NCI-H2107 treated with DMSO at 0.1 percent for 48 hours (cell line): ENCODE data around the gene ODF2L.

ENCODE experiments used
- DNase-seq: peaks from one replicate; lab custom pipeline; 2025; ENCODE audit not compliant: unreplicated experiment; lab: John Stamatoyannopoulos, UW

ODF2L gene, protein sequence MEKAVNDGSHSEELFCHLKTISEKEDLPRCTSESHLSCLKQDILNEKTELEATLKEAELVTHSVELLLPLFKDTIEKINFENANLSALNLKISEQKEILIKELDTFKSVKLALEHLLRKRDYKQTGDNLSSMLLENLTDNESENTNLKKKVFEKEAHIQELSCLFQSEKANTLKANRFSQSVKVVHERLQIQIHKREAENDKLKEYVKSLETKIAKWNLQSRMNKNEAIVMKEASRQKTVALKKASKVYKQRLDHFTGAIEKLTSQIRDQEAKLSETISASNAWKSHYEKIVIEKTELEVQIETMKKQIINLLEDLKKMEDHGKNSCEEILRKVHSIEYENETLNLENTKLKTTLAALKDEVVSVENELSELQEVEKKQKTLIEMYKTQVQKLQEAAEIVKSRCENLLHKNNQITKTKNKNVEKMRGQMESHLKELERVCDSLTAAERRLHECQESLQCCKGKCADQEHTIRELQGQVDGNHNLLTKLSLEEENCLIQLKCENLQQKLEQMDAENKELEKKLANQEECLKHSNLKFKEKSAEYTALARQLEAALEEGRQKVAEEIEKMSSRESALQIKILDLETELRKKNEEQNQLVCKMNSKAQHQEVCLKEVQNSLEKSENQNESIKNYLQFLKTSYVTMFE

DNA sequence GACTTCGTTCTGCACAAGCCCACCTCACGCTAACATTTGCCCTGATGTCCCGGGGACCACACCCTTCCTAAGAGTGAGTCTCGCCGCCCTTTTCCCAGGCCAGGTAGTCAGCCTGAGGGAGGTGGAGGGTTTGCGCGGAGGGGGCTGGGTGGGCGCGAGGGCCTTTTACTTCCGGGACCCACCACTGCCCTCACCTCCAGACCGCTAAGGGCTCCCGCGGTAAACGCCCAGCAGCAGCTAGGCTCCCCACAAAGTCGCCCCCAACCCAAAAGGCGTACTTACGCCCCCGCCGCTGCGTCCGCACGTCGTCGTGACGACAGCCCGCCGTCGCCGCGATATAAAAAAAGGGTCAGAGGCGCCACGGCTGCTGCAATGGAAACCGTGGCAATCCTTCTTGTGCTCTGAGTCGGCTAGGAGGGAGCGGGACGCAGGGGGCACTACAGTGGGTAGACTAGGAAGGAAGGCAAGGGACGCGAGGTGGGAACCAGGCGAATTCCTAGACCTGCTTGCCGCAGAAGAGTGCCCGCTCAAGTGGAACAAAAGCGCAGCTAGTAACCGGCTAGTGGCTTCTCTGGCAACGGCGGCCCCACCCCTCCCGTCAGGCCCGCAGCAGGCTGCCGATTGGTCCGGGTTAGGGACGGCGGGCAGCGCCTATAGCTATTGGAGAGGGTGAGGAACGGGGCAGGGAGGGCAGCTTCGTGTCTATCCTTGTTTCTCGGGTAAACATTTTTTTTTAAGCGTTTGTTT, at the start of gene ODF2L:
Gene ODF2L, minus strand, starts transcription at position 573 of the 747 bp plus-strand sequence. CDS start 9,296 bp downstream, outside the sequence.
- peak; percentile 87 for DNase-seq

DNA sequence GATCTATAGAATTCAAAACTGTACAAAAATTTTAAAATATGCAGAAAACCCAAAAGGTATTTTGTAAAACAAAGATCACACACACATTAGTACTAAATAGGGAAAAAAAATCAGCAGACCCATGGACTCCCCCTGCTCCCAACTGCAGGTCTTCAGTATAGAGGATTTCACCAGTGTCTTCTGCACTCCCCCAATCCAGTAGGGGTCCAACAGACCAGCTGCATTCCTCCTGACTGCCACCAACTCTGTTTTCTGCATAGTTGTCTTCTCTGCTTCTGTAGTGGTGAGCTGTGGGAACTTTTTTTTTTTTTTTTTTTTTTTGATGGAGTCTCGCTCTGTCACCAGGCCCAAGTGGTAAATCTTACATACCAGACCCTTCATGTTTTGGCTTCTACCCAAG, 49.8 kb upstream of the ODF2L start:
- no peak for DNase-seq

DNA sequence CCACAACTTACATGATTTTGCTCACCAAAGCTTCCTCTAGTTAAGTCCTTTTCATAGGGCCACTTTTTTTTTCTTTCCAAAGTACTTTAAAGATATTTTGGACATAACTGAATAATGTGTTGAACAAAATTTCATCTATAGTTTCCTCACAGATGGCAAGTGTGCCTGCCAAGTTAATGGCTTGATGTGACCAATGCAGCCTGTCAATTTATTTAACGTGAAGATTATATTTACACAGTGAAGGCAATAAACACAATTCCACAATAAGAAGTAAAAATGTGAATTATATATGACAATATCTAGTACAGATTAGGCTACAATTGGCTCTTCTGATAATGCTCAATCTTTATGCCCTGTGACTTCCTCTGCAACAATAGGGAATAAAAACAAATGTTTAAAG, 45.9 kb upstream of the ODF2L start:
- DNase-seq = no peak

DNA sequence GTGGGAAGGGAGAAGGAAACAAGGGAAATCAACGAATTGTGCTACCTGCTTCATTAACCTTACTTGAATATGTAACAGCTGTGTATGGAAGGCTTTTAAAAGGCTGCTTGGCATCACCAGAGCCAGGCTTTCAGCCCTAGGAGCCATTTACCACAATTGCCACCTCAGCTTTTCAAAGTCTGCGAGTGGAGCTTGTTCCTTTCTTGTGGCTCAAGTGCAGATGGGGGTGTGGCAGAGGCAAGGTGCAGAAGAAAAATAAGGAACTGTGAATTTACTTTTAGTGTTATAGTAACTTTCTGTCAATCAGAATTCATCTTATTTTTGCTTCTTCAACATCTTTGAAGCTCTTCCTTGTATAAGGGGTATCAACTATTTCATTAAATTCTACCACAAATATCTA, 45.5 kb upstream of the ODF2L start:
- DNase-seq = peak; percentile 64

DNA sequence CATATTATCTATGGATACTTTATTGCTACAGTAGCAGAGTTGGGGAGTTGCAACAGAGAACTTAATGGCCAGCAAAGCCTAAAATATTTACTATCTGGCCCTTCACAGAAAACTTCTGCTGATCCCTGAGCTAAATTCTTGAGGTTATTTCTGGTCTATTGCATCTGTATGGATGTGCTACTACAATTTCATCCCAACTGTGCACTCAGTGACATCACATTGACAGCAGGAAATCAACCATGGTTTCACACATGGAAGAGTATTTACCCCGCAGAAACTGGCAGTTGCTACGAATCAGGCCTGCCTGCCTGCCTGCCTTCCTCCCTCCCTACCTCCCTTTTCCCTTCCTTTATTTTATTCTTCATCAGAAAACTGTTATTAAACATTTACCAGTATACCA, 39.9 kb upstream of the ODF2L start:
- DNase-seq = peak; percentile 78

DNA sequence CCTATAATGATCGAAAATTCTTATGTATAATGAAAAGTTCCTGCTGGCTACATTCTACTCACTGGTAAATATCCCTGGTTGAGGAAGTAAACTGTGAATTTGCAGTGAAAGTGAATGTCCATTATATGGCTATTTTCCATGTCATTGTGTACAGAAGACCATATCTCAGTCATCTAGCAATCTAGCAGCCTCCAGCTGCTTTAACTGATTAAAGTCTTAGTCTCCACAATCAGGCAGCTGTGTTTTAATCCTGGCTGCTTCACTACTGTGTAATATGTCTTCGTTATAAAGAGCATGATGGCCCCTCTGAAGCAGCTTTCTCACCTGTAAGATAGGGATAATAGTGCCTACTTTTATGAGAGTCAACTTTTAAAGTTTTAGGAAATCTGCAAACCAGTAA, 39.2 kb upstream of the ODF2L start:
- DNase-seq = no peak

DNA sequence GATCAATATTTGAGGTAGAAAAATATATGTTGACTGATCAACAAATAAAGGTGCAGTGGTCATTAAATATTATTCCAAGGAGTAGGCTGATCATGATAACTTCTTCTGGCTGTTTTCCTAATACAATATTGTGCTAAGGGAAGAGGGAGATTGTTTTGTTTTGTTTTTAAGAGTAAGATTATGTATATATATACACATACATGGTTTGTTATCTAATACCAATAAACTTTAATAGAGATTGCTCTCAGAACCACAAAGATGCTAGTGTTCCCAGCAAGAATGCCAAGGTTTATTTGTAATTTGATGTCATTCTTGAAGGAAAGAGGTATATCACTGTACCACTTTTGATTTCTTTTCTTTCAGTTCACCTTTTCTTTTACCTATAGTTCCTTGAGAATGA, 37.9 kb upstream of the ODF2L start:
- no peak for DNase-seq

DNA sequence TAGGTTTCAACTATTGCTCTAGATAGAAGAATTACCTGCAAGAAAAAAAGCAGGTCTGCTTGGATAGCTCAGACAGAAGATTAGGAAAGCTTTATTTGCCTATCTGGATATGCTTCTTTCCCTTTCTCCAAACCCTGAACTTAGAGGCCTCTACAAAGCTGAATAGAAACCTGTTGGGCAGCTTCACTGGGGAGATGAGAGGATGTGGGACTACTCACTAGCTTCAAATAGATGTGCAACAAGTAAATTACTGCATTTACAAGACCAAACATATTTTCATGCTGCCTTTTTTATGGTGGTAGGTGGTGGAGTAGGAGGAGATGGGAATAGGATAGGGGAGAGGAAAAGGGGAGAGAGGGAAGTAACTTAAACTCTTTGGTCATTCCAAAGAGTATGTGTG, 34.3 kb upstream of the ODF2L start:
- DNase-seq = no peak

DNA sequence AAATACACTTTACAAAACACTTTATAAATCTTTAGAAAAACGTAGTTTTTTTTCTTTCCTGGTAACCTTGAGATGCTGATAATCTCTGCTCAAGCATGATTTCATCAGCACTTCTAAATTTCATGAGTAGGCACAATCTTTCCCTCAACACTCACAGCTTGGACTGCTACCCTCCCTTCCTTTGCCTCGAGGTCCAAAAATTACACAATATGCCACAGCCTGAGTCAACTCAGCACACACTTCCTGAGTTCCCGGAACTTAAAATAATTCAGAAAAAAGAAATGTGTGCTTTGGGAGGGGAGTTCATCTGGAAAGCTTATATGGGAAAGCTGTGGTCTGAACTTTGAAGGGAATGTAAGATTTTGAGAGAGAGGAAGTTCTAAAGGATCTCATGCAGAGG, 33.7 kb upstream of the ODF2L start:
- DNase-seq = no peak

DNA sequence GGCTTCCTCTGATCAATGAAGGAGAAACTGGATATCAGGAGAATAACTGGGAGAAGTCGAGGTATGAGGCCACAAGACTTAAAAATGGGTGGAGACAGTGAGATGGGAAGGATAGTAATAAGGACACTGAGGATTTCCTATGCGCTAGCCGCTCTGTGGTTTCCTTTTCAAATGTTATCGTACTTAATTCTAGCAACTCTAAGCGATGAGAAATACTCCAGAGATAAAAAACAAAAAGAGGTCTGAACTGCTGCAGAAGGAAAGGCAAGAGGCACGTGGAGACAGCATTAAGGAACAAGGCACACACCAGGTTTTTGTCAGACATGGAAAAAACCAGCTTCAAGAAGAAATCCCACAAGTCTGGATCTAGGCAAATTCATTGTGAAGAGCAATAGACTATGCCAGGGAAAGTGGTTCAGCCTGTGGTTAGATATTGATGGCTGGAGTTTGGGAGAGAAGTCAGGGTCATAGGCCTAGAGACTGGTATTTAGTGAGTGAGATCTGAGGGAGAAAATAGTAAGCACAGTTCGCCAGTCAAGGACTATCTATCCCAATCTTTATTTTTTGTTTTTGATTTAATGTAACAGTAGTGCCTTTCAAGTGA, 33.1 kb upstream of the ODF2L start:
- DNase-seq = no peak

DNA sequence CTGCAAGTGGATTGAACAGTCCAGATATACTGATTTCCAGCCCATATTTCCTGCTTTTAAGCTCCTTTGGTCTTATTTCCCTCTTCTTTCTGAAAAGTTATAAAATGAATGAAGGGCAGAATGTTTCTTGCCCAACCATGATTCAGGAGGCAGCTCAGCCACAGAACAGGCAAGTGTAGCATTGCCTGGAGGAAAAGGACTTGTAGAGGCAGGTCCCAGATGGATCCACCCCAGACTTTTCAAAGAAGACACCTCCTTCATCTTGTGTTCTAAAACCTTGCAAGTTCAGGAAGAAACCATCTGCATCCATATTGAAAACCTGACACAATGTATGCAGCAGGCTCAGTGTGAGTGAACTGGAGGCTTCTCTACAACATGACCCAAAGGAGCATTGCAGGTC, 27.8 kb upstream of the ODF2L start, which contains the start of gene CLCA2:
Gene CLCA2, plus strand, starts transcription at position 299 of the 400 bp plus-strand sequence. Its CDS starts 77 bp downstream, at position 376.
- no peak for DNase-seq

DNA sequence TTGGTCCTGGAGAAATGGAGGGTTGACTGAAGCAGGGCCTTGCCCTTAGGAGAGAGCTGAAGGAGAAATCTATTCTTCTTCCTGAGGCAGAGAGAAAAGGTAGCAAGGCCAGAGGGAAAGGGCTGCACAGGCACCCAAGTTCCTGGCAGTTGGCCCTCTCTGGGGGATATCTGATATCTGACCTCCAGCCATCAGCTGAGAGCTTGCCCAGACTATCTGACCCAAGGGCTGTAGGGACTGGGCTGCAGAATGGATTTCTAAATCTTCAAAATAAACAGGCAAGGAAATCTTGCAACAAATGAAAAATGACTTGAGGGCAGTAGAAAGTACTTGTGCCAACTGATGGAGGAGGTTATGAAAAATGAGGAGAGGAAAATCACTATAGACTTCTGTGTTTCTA, 27.4 kb upstream of the ODF2L start:
- DNase-seq = no peak

DNA sequence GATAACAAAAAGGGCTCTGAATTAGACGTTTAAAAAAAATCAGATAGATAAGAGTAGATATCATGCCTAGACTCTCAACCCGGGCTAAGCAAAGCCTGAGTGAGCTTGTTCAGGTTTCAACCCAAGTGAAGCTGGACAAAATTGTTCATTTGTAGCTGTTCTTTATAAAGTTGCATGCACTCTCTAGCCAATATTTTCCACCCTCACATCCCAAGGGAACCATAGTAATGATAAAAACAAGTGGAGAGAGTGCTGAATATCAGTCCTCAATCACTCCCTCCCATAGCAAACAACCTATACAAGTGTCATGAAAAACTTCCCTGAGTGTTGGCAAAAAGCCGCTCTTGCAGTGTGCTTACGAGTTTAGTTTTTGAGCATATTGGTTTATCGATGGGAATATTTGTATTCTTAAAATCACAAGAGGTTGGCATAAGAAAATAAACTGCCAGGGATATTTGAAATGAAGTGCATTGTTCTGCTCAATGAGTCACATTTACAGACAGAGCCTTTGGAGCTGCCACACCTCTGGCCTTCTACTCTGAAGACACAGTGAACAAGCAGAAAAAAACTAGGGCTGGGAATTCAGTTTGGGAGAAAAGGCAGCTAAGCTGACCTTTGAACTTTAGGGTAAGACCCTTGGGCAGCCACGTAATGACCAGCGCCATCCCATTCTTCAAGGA, 25.6 kb upstream of the ODF2L start:
- no peak for DNase-seq

DNA sequence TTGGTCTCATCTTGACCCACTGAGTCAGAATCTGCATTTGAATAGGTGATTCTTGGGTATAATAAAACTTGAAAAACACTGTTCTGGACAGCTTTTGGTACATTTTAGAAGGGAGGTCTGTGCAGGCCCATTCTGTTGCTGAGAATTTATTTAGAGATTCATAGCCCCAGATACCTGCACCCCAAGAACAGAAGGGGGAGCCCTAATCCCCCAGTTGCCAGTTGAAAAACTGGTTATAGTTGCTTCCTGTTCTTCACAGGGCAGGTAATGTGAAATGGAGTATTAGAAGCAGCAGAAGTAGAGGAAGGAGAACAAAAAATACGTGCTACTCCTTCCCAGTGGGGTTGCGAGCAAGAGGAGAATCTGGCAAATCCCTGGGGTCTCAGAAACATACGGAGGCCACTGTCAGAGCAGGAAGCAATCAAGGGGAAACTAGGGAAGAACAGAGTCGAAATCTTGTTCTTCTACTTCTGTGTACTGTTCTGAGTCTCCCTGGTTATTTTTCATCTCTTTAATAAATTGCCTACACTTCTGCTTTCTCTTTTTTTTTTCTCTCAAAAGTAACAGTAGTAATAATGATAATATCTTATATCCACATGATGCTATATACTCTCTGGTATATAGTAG, 23.3 kb upstream of the ODF2L start:
- DNase-seq = peak; percentile 51

DNA sequence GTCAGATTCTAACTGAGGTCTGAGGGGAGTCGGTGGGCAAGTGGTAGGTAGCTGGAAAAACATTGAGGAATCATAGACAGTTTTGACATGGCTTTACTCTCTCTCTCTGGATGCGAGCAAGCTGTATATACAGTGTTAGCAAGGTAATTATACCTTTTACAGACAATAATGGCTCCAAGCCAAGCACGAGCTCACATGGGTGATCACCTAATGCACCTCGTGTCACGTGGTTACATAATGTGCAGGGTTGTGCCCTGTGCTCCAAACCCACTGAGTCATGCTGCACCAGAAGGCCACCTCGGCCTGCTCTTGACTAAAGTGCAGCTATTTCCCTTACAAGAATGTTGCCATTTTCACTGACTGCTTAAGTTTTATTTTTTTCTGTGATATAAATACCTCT, 20.2 kb upstream of the ODF2L start:
- DNase-seq = peak; percentile 72

DNA sequence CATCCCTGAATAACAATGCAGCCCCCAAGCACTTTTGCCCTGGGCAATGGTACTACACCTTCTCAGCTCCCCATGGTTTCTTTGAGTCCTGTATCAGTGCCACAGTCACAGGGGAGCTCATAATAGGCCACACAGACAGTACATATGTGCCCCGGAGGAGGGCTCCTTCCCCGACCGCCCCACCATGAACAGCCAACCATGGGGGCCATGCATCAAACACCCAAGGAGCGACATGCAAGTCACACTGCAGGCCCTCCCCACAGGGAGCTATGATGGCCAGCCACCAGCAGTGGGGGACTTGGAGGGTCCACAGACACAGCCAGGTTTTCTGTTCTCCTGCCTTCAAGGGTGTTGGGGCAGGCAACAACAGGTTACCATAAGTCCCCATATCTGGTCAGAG, 14.8 kb upstream of the ODF2L start:
- DNase-seq = no peak

DNA sequence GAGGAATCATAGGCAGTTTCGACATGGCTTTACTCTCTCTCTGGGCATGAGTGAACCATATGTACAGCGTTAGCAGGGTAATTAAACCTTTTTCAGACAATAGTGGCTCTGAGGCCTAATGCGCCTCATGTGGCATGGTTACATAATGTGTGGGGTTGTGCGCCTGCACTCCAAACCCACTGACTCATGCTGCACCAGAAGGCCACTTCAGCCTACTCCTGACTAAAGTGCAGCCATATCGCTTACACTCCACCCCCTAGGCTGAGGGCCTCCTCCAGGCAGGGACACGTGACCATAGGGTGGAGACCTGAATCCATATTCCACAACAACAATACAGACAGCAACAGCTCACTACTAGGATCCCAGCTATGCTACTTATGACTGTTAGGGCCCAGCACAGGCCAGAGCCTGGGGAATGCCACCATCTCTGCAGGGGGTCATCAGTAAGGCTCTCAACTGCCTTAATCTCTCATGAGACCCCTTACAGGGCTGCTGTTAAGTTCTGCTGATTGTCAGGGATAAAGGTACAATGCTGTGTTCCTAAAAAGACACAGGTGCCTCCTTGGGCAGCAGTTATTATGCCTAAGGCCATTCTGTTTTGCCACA, 13.4 kb upstream of the ODF2L start:
- peak; percentile 97 for DNase-seq

DNA sequence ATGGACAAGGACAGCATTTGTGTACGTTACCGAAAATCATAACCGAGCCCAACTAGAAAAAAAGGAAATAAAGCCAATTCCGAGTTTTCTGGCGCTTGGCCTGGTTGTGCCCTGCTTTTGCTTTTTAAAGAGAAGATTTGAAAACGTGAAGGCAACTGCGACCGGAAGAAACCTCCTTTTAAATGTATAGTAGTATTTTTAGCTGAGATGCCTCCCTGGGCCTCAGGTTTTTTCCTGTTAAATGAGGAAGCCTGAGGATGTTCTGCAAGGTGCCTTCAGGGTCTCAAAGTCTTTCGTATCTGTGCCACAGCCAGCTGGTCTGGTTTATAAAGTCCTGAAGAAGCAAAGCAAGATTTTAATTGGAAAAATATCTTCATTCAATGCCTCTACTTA, 371 bp upstream of the ODF2L start:
- DNase-seq = no peak

DNA sequence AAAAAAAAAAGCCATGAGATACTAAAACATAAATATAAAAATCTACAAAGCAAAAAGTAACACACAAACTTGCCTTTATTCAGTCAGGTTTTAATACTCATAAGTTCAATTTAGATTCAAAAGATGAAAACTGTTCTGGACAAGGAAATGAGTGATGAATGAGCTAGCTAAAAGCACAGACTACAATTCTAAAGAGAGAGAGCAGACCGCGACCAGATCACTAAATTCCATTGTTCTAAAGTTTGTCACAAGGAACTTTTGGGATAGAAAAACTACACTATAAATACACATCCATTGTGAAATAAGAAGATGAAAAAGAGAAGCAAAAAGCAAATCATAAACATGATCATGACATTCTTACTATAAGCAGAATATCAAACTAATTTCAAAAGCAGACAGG, 1.7 kb downstream of the ODF2L start:
- no peak for DNase-seq

DNA sequence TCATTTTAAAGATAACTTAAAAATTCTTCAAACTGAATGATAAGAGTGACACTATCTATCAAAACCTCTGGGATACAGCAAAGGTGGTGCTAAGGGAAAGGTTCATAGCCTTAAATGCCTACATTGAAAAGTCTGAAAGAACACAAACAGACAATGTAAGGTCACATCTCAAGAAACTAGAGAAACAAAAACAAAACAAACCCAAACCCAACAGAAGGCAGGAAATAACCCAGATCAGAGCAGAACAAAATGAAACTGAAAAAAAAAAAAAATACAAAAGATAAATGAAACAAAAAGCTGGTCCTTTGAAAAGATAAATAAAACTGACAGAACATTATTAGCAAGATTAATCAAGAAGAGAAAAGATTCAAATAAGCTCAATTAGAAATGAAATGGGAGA, 6.8 kb downstream of the ODF2L start:
- DNase-seq = no peak
